Ovary (tissue), 3 donors: ENCODE data around the gene CERKL.

Experiments used
- EP300 ChIP-seq: sonication (generic); formaldehyde crosslinking; IDR thresholded peaks from one replicate; pipeline ENCODE4 v1.6.1; 2017; ENCODE audit warnings: antibody characterized with exemption
- POLR2A ChIP-seq: fragments of 450-650 bp; IDR thresholded peaks from one replicate; pipeline ENCODE4 v1.6.1; 2017; ENCODE audit warnings: antibody characterized with exemption, mild to moderate bottlenecking, moderate library complexity
- TF ChIP-seq, protein P1 (sequence below), 3 donors: fragments of 450-650 bp in 2 of 3; fragments of 200-600 bp in 1 of 3; IDR thresholded peaks; one replicate each; pipeline versions ENCODE4 v1.5.1 to v1.8.0; 2016 to 2022; ENCODE audit warnings: antibody characterized with exemption in 3 of 3, mild to moderate bottlenecking in 1 of 3
- donor health status: DM: no; HTN: no; CAD: no.

DNA sequence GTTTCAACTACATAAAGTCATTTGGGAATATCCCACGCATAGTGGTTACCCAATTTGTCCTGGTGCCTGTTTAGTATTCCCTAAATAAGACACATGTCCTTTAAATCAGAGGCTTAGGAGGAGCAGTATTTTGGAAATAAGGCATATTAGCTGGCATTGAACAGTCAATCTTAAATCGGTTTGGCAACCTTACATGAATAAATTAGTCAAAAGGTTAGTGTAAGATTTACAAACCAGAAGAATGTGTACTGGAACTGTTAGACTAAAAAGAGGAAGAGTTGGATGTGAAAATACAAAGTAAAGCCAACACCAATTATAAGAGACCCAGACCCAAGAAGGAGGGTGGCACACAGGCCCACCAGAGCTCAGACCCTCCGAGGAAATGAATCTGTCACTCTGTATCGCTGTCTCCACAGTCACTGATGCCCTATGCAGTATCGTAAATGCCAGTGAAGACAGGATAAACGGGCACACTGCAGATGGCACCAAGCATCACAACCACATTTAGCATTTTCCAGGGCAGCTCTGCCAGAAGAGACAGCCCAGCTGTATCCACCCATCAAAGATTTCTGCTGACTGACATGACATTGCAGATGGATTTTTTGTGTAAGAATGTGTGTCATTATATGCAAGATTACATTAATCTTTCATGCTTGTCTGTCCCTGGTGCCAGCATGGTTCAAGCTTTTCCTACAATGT, 90.4 kb downstream of the CERKL start:
- no peak for TF ChIP-seq POLR2A
- TF ChIP-seq, protein P1, sequence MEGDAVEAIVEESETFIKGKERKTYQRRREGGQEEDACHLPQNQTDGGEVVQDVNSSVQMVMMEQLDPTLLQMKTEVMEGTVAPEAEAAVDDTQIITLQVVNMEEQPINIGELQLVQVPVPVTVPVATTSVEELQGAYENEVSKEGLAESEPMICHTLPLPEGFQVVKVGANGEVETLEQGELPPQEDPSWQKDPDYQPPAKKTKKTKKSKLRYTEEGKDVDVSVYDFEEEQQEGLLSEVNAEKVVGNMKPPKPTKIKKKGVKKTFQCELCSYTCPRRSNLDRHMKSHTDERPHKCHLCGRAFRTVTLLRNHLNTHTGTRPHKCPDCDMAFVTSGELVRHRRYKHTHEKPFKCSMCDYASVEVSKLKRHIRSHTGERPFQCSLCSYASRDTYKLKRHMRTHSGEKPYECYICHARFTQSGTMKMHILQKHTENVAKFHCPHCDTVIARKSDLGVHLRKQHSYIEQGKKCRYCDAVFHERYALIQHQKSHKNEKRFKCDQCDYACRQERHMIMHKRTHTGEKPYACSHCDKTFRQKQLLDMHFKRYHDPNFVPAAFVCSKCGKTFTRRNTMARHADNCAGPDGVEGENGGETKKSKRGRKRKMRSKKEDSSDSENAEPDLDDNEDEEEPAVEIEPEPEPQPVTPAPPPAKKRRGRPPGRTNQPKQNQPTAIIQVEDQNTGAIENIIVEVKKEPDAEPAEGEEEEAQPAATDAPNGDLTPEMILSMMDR (IDR thresholded peaks at IDR 0.05) = no peak
- TF ChIP-seq EP300 = no peak
